ENCODE data around the gene CAPN1.
"Not testable (repeated sequence)": the region's sequence is repeated elsewhere in the genome, so short reads cannot be mapped to it uniquely, and the experiment has no call there.

Gene CAPN1

GRCh38 chr11:65214212-65214845, 32.6 kb downstream of the CAPN1 start:
- Mint-ChIP-seq H3K36me3 (peaks cover 60% of the 10 kb centered on the region), H3K27ac (peak overlapping the region; percentile 29), H3K4me3 (no peak overlapping the region), H3K9me3 (peaks cover 4% of the 10 kb centered on the region), H3K4me1 (peaks cover 47% of the 10 kb centered on the region)
- ATAC-seq (no peak), DNase-seq (ENCODE audit: low spot score in 2 of 2) (no peak)

- Mint-ChIP-seq H3K27ac (peak overlapping the region; percentile 98), H3K9me3 (peaks cover 4% of the 10 kb centered on the region), H3K36me3 (peaks cover 47% of the 10 kb centered on the region), H3K4me1 (peaks cover 55% of the 10 kb centered on the region), H3K4me3 (peak overlapping the region; percentile 32)
- ATAC-seq (peak; percentile 79), DNase-seq (ENCODE audit: low spot score in 2 of 2) (no peak)
Measured at GRCh38 chr11:65215441-65216076, 33.8 kb downstream of the CAPN1 start.

- DNase-seq (ENCODE audit: low spot score in 2 of 2) (no peak), ATAC-seq (no peak)
- peaks cover 4% of the 10 kb centered on the region for H3K9me3 Mint-ChIP-seq
- peak overlapping the region; percentile 98 for H3K27ac Mint-ChIP-seq
- peaks cover 36% of the 10 kb centered on the region for H3K36me3 Mint-ChIP-seq
- peak overlapping the region; percentile 17 for H3K4me3 Mint-ChIP-seq
- H3K4me1 Mint-ChIP-seq = peaks cover 55% of the 10 kb centered on the region
Measured at GRCh38 chr11:65216830-65217229, 35.1 kb downstream of the CAPN1 start.

GRCh38 chr11:65217441-65218423, 36.0 kb downstream of the CAPN1 start:
- Mint-ChIP-seq H3K4me1 (peaks cover 54% of the 10 kb centered on the region), H3K4me3 (peak overlapping the region; percentile 17), H3K36me3 (peaks cover 36% of the 10 kb centered on the region), H3K27ac (peak overlapping the region; percentile 98), H3K9me3 (peaks cover 4% of the 10 kb centered on the region)
- ATAC-seq (no peak), DNase-seq (ENCODE audit: low spot score in 2 of 2) (no peak)

GRCh38 chr11:65218446-65218845, 36.7 kb downstream of the CAPN1 start:
- DNase-seq (ENCODE audit: low spot score in 2 of 2) (no peak), ATAC-seq (no peak)
- Mint-ChIP-seq H3K36me3 (peaks cover 36% of the 10 kb centered on the region), H3K27ac (no peak overlapping the region), H3K4me1 (peaks cover 47% of the 10 kb centered on the region), H3K9me3 (peaks cover 4% of the 10 kb centered on the region), H3K4me3 (no peak overlapping the region)

DNA sequence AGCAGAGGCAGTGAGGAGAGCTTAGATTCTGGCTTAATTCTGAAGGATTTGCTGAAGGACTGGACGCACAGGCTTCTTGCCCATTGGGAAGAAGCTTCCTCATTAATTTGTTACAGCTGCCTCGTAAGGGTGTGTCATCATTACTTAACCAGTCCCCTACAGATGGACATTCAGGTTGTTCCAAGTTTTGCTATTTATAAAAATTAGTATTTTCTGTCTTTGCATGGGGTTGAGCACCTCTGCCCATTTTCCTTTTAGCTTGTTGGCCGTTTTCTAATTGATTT, 38.1 kb downstream of the CAPN1 start:
- DNase-seq (ENCODE audit: low spot score in 2 of 2) (no peak), ATAC-seq (no peak)
- H3K9me3 Mint-ChIP-seq = peaks cover 4% of the 10 kb centered on the region
- H3K36me3 Mint-ChIP-seq = peaks cover 36% of the 10 kb centered on the region
- H3K4me1 Mint-ChIP-seq = peaks cover 34% of the 10 kb centered on the region
- H3K4me3 Mint-ChIP-seq = no peak overlapping the region
- no peak overlapping the region for H3K27ac Mint-ChIP-seq

DNA sequence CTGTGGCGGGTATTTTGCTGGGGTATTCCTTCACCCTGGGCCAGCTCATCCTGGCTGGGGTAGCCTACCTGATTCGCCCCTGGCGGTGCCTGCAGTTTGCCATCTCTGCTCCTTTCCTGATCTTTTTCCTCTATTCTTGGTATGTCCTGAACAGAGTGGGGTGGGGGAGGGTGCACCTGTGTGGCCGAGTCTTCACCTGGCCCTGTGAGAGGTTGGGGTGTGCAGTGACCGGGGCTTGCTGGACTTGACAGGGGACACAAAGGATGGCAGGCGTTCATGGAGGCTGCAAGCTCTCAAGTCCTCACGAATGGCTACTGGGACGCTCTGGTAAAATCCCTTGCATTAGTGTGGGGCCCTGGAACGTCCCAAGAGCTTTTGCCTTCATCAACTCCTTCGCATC, 39.3 kb downstream of the CAPN1 start:
- DNase-seq (ENCODE audit: low spot score in 2 of 2) = no peak
- Mint-ChIP-seq H3K36me3 (peaks cover 25% of the 10 kb centered on the region), H3K9me3 (no peaks in the 10 kb centered on the region), H3K4me1 (peaks cover 32% of the 10 kb centered on the region), H3K27ac (no peak overlapping the region), H3K4me3 (no peak overlapping the region)
- ATAC-seq = no peak

GRCh38 chr11:65223011-65223410, 41.3 kb downstream of the CAPN1 start:
- Mint-ChIP-seq H3K27ac (no peak overlapping the region), H3K4me3 (no peak overlapping the region), H3K9me3 (no peaks in the 10 kb centered on the region), H3K4me1 (peaks cover 23% of the 10 kb centered on the region), H3K36me3 (peaks cover 5% of the 10 kb centered on the region)
- DNase-seq (ENCODE audit: low spot score in 2 of 2) (no peak), ATAC-seq (no peak)

- H3K4me3 Mint-ChIP-seq = peak overlapping the region; percentile 69
- H3K9me3 Mint-ChIP-seq = no peaks in the 10 kb centered on the region
Measured at GRCh38 chr11:65224930-65225278, 43.2 kb downstream of the CAPN1 start.

GRCh38 chr11:65225279-65226102, 43.8 kb downstream of the CAPN1 start:
- DNase-seq (ENCODE audit: low spot score in 2 of 2) = no peak
- no peak overlapping the region for H3K27ac Mint-ChIP-seq
- peaks cover 8% of the 10 kb centered on the region for H3K4me1 Mint-ChIP-seq

More at GRCh38 chr11:65224930-65225278, 43.2 kb downstream of the CAPN1 start:
- DNase-seq (ENCODE audit: low spot score in 2 of 2) (no peak), ATAC-seq (no peak)
- no peak overlapping the region for H3K27ac Mint-ChIP-seq
- H3K4me1 Mint-ChIP-seq = peaks cover 13% of the 10 kb centered on the region
- H3K36me3 Mint-ChIP-seq = no peaks in the 10 kb centered on the region

DNA sequence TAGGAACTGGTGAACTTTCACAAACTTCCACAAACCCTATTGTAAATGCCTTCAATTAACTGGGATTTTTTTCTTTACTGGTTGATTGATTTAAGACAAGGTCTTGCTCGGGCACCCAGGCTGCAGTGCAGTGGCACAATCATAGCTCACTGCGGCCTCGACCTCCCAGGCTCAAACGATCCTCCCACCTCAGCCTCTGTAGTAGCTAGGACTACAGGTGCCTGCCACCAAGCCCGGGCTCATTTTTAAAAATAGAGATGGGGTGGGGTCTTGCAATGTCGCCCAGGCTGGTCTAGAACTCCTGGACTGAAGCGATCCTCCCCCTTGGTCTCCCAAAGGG, 44.3 kb downstream of the CAPN1 start:
- Mint-ChIP-seq H3K4me1 (peaks cover 8% of the 10 kb centered on the region), H3K9me3 (no peaks in the 10 kb centered on the region), H3K27ac (no peak overlapping the region), H3K36me3 (no peaks in the 10 kb centered on the region), H3K4me3 (peak overlapping the region; percentile 69)
- ATAC-seq (no peak), DNase-seq (ENCODE audit: low spot score in 2 of 2) (no peak)

More at GRCh38 chr11:65225279-65226102, 43.8 kb downstream of the CAPN1 start:
- peak overlapping the region; percentile 69 for H3K4me3 Mint-ChIP-seq
- ATAC-seq = peak; percentile 86
- H3K9me3 Mint-ChIP-seq = no peaks in the 10 kb centered on the region
- H3K36me3 Mint-ChIP-seq = no peaks in the 10 kb centered on the region

DNA sequence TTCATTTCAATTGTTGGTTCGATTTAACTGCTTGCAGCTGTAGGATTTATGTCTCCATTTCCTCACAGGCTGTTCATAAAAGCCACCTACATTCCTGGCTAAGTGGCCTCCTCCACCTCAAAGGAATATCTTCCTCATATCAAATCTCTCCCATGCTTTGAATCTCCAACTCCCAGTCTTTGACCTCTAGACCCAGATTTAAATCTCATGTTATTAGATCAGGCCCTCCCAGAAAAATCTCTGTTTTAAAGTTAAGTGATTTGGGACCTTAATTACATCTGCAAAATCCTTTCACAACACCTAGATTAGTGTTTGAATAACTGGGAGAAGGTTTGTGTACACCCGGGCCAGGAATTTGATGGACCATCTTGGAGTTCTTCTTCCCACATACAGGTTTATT, 46.2 kb downstream of the CAPN1 start:
- H3K36me3 Mint-ChIP-seq = no peaks in the 10 kb centered on the region
- peaks cover 8% of the 10 kb centered on the region for H3K4me1 Mint-ChIP-seq
- DNase-seq (ENCODE audit: low spot score in 2 of 2) = no peak
- no peak overlapping the region for H3K4me3 Mint-ChIP-seq
- H3K27ac Mint-ChIP-seq = no peak overlapping the region
- H3K9me3 Mint-ChIP-seq = no peaks in the 10 kb centered on the region
- ATAC-seq = no peak

DNA sequence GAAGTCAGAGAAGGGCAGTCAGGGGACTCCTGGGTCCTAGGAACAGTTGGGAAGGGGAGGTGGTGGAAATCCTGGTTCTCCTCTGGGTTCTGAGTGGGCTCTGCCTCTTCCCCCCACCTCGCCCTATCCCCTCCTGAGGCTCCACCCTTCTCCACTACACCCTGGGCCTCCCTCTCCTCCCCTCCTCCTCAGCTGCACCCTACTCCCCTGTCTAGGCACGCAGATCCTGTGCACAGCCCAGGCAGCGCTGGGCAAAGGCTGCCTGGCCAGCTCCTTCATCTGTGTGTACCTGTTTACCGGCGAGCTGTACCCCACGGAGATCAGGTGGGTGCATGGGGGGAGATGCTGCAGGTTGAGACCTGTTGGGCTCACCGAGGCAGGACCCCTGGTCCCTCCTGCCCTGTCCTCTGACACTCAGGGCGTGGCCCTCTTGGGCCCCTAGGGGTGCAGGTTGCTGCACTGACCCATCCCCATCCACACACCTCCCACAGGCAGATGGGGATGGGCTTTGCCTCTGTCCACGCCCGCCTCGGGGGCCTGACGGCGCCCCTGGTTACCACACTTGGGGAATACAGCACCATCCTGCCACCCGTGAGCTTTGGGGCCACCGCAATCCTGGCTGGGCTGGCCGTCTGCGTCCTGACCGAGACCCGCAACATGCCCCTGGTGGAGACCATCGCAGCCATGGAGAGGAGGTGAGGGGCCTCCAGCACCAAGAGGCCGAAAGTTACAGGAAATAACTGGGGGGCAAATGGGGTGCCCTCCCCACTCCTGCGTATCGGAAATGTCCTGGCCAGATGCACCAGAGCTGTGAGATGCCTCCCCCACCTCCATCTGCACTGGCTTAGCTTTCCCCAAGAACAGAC, 54.7 kb downstream of the CAPN1 start:
- Mint-ChIP-seq H3K27ac (no peak overlapping the region), H3K4me1 (no peaks in the 10 kb centered on the region), H3K4me3 (no peak overlapping the region), H3K36me3 (no peaks in the 10 kb centered on the region), H3K9me3 (no peaks in the 10 kb centered on the region)
- DNase-seq (ENCODE audit: low spot score in 2 of 2) = no peak
- ATAC-seq = peak; percentile 28

- H3K4me1 Mint-ChIP-seq = not testable (repeated sequence)
Measured at GRCh38 chr11:65238302-65238701, 56.6 kb downstream of the CAPN1 start.

More at GRCh38 chr11:65238302-65238701, 56.6 kb downstream of the CAPN1 start:
- not testable (repeated sequence) for DNase-seq (ENCODE audit: low spot score in 2 of 2); H3K4me3 Mint-ChIP-seq; H3K9me3 Mint-ChIP-seq; H3K27ac Mint-ChIP-seq; ATAC-seq; H3K36me3 Mint-ChIP-seq

All from stimulated activated effector memory CD8-positive, alpha-beta T cell treated with anti-CD3 and anti-CD28 coated beads, Interleukin-12 subunit alpha, Interleukin-12 subunit beta, amount 100 ng/mL, for 72 hours (primary cell).